ENCODE data around the gene FAM20C. TPM values are rescaled to one million over a fixed set of nuclear protein-coding genes. Genes with fewer than 3 reads are reported as not detected.

Gene FAM20C
- total and polyA plus RNA-seq, 2 of the 8 experiments (the other 6 are each of a cell fraction or from before 2014, with no cell fraction given), result 9.5 to 34.8 TPM

- Histone ChIP-seq H4K20me1 (replicated peaks in 1 of 2; ENCODE audit: control insufficient read depth in 1 of 2, insufficient read depth in 2 of 2, low read length in 2 of 2) (peaks cover 0 to 6% of the 10 kb centered on the region in 2 experiments), H3K23me2 (ENCODE audit: low read depth, low read length) (peaks cover 3% of the 10 kb centered on the region; the same call in 1 of the 2 replicates), H3K4me3 (ENCODE audit: extremely low read depth in 1 of 4, insufficient read depth in 2 of 4, low read depth in 3 of 4, low read length in 4 of 4) (no peak overlapping the region), H2BK120ac (replicated peaks; ENCODE audit: low read depth, low read length) (no peak overlapping the region), H2AFZ (ENCODE audit: low read length) (no peak overlapping the region), H3K23ac (ENCODE audit: insufficient read length) (no peak overlapping the region), H3K4me1 (replicated peaks in 1 of 4; ENCODE audit: control insufficient read depth in 3 of 4, insufficient read depth in 4 of 4, low read length in 3 of 4) (no peaks in the 10 kb centered on the region; a peak in 1 of 7 replicates), H3K9me3 (ENCODE audit: insufficient read depth in 2 of 2, low read depth in 1 of 2, low read length in 1 of 2) (peaks cover 6 to 9% of the 10 kb centered on the region in 2 experiments; a peak in 2 of 4 replicates), H2AK5ac (ENCODE audit: low read depth, low read length) (no peak overlapping the region), H3K9ac (replicated peaks in 1 of 4; ENCODE audit: extremely low read depth in 1 of 4, low read depth in 3 of 4, low read length in 3 of 4) (no peak overlapping the region), H3K4ac (replicated peaks; ENCODE audit: insufficient read length, low read depth, low read length) (no peak overlapping the region), H3K27ac (ENCODE audit: low read depth, low read length) (no peak overlapping the region), H3K36me3 (ENCODE audit: control insufficient read depth in 2 of 4, insufficient read depth in 4 of 4, low read length in 3 of 4) (no peaks in the 10 kb centered on the region; a peak in 1 of 8 replicates), H4K5ac (ENCODE audit: insufficient read length, low read depth, low read length) (no peak overlapping the region), H3K79me1 (ENCODE audit: low read depth, low read length) (no peaks in the 10 kb centered on the region), H3K79me2 (ENCODE audit: control insufficient read depth in 1 of 2, insufficient read depth in 2 of 2, low read length in 2 of 2) (no peaks in the 10 kb centered on the region), H3K27me3 (replicated peaks in 1 of 4; ENCODE audit: control insufficient read depth in 3 of 4, extremely low read depth in 1 of 4, insufficient read depth in 3 of 4, low read length in 3 of 4) (no peaks in the 10 kb centered on the region), H2BK5ac (ENCODE audit: low read depth, low read length) (no peak overlapping the region), H2BK15ac (ENCODE audit: low read length) (no peak overlapping the region), H3K56ac (replicated peaks; ENCODE audit: insufficient read length, low read depth, low read length) (no peak overlapping the region), H2BK20ac (ENCODE audit: low read length) (no peak overlapping the region), H4K8ac (ENCODE audit: extremely low read depth, insufficient read depth, low read length) (no peak overlapping the region), H3K18ac (ENCODE audit: extremely low read depth, low read length) (no peak overlapping the region), H3K4me2 (ENCODE audit: insufficient read depth in 1 of 2, low read depth in 2 of 2, low read length in 2 of 2) (no peak overlapping the region), H2BK12ac (ENCODE audit: low read depth, low read length) (no peak overlapping the region), H3K14ac (ENCODE audit: insufficient read length) (no peak overlapping the region), H4K91ac (replicated peaks; ENCODE audit: insufficient read length, low read length) (no peak overlapping the region)
- ChIA-PET POLR2A (ENCODE audit: partially characterized antibody) (interaction anchor here (0.8 kb wide), 1 partner anchor 10 kb away, joined by 3 read pairs; no protein-coding TSS in a partner anchor), CTCF (ENCODE audit: partially characterized antibody) (interaction anchor here (0.7 to 1.1 kb wide), 2 partner anchors 11 to 20 kb away, joined by 3 read pairs; no protein-coding TSS in a partner anchor)
- WGBS, 2 experiments (ENCODE audit: extremely low coverage in 1 of 2, insufficient coverage in 1 of 2, insufficient read length in 1 of 2, insufficient replicate concordance in 2 of 2, low coverage in 1 of 2, low lambda C conversion rate in 2 of 2, missing lambda C conversion rate in 1 of 2), result 92% methylated on average over 33 of the region's 34 CpGs; no CpG with 5 or more reads in 1 of the 2 experiments
- FAIRE-seq (no peak), DNase-seq (ENCODE audit: low read depth in 1 of 2, low spot score in 2 of 2) (no peak)
- TF ChIP-seq SIRT6 (IDR thresholded peaks at IDR 0.05; ENCODE audit: low read length) (no peak), TCF12 (IDR thresholded peaks at IDR 0.05; ENCODE audit: low read depth, low read length) (no peak), CTCF (IDR thresholded peaks at IDR 0.05; ENCODE audit: control extremely low read depth in 1 of 3, insufficient read depth in 1 of 3, low read depth in 1 of 3, low read length in 3 of 3) (no peak), SP2 (IDR thresholded peaks at IDR 0.05; ENCODE audit: low read length) (no peak), BRCA1 (IDR thresholded peaks at IDR 0.05; ENCODE audit: low read depth, low read length) (no peak), TEAD4 (IDR thresholded peaks at IDR 0.05; ENCODE audit: low read depth, low read length) (no peak), GTF2F1 (IDR thresholded peaks at IDR 0.05; ENCODE audit: borderline replicate concordance, low read depth, low read length) (no peak), KDM1A (IDR thresholded peaks at IDR 0.05; ENCODE audit: borderline replicate concordance, low read length) (no peak), POLR2A (IDR thresholded peaks at IDR 0.05; ENCODE audit: control extremely low read depth in 1 of 2, low read depth in 2 of 2, low read length in 2 of 2) (no peak), POU5F1 (IDR thresholded peaks at IDR 0.05; ENCODE audit: low read depth, low read length) (no peak)
Measured at GRCh38 chr7:301291-302053, 109.1 kb downstream of the FAM20C start.
